Mammary epithelial cell (primary cell): ENCODE measurements around the gene PIP4K2A.

ENCODE experiments used
- EZH2 ChIP-seq: IDR thresholded peaks from 2 replicates; pipeline ENCODE4 v1.6.1; 2012; ENCODE audit warnings: low read length, inconsistent platforms, borderline replicate concordance
- TF ChIP-seq, protein P1 (sequence below), 2 donors: IDR thresholded peaks in 1 of 2; conservative IDR thresholded peaks in 1 of 2; 2 replicates each; pipeline ENCODE4 v1.5.1; 2011 to 2012; ENCODE audit warnings: inconsistent platforms in 2 of 2, low read length in 2 of 2, mild to moderate bottlenecking in 2 of 2, control low read depth in 1 of 2, low read depth in 1 of 2; ENCODE audit not compliant: insufficient read depth in 1 of 2; ENCODE audit errors: extremely low read depth in 1 of 2

DNA sequence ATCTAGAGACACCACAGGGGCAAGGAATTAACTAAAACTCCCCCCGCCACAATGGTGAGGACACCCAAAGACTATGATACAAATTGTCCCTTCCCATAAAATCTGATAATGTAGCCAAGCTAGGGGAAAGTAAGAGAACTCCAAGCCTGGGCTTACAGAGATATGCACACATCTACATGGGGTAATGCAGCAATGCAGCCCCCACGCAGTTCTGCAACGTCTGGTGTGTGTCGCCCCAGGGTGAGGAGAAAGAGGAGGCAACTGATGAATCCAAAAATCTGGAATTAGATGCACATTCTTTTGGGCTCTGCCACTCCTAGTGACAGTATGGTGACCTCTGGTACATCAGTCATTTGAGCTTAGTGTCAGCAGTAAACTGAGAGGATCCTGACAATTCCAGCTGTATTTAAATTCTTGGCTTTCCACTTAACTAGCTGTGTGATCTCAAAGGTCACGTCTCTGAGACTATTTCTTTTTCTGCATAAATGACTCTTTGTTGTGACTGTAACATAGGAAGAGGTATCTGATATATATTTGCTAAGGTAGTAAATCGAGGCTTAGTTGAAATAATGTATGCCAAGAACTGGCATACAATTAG is 51.5 kb downstream of the PIP4K2A start:
- TF ChIP-seq, protein P1, sequence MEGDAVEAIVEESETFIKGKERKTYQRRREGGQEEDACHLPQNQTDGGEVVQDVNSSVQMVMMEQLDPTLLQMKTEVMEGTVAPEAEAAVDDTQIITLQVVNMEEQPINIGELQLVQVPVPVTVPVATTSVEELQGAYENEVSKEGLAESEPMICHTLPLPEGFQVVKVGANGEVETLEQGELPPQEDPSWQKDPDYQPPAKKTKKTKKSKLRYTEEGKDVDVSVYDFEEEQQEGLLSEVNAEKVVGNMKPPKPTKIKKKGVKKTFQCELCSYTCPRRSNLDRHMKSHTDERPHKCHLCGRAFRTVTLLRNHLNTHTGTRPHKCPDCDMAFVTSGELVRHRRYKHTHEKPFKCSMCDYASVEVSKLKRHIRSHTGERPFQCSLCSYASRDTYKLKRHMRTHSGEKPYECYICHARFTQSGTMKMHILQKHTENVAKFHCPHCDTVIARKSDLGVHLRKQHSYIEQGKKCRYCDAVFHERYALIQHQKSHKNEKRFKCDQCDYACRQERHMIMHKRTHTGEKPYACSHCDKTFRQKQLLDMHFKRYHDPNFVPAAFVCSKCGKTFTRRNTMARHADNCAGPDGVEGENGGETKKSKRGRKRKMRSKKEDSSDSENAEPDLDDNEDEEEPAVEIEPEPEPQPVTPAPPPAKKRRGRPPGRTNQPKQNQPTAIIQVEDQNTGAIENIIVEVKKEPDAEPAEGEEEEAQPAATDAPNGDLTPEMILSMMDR (conservative IDR thresholded peaks at IDR 0.05 in 1 of 2, IDR thresholded peaks at IDR 0.05 in 1 of 2; ENCODE audit: extremely low read depth in 1 of 2, insufficient read depth in 1 of 2, low read depth in 1 of 2, low read length in 2 of 2), result no peak
- TF ChIP-seq EZH2, result no peak
